KMS-11 (cell line): ENCODE measurements around the gene MYL5.

Experiments used
- H2AFZ ChIP-seq: fragments of 200-600 bp; sonication (generic); 2 replicates; pipeline ENCODE4 v1.6.1; 2016; ENCODE audit warnings: antibody characterized with exemption, mixed run types, low read depth
- H3K27ac ChIP-seq: fragments of 200-600 bp; sonication (generic); 2 replicates; pipeline ENCODE4 v1.6.1; 2016; ENCODE audit warnings: mild to moderate bottlenecking, mixed run types
- H3K27me3 ChIP-seq: fragments of 200-600 bp; sonication (generic); 2 replicates; pipeline ENCODE4 v1.6.1; 2017; ENCODE audit warnings: mild to moderate bottlenecking, low read depth, mixed run types, moderate library complexity; ENCODE audit not compliant: insufficient read depth
- H3K36me3 ChIP-seq: fragments of 200-600 bp; sonication (generic); 2 replicates; pipeline ENCODE4 v1.6.1; 2017; ENCODE audit warnings: mild to moderate bottlenecking, mixed run types; ENCODE audit not compliant: insufficient read depth
- H3K4me1 ChIP-seq: fragments of 200-600 bp; sonication (generic); 2 replicates; pipeline ENCODE4 v1.6.1; 2016; ENCODE audit warnings: mild to moderate bottlenecking, low read depth, mixed run types; ENCODE audit not compliant: poor library complexity, severe bottlenecking
- H3K4me2 ChIP-seq: fragments of 200-600 bp; sonication (generic); 2 replicates; pipeline ENCODE4 v1.7.0; 2016; ENCODE audit warnings: mild to moderate bottlenecking, mixed run types
- H3K4me3 ChIP-seq: fragments of 200-600 bp; sonication (generic); IDR thresholded peaks from 2 replicates; pipeline ENCODE4 v1.6.1; 2017; ENCODE audit warnings: low read depth, low read length, mixed read lengths; ENCODE audit not compliant: insufficient read depth
- H3K79me2 ChIP-seq: fragments of 200-600 bp; sonication (generic); 2 replicates; pipeline ENCODE4 v1.6.1; 2016; ENCODE audit warnings: low read depth, mixed run types; ENCODE audit not compliant: insufficient read depth
- H3K9ac ChIP-seq: fragments of 200-600 bp; sonication (generic); 2 replicates; pipeline ENCODE4 v1.6.1; 2016; ENCODE audit warnings: mild to moderate bottlenecking, mixed run types
- H4K20me1 ChIP-seq: fragments of 200-600 bp; sonication (generic); 2 replicates; pipeline ENCODE4 v1.6.1; 2016; ENCODE audit warnings: mild to moderate bottlenecking, mixed run types; ENCODE audit not compliant: insufficient read depth
- TF ChIP-seq, protein P1 (sequence below): fragments of 200-600 bp; sonication (generic); conservative IDR thresholded peaks from 2 replicates; pipeline ENCODE4 v1.6.1; 2017; ENCODE audit warnings: low read depth, mild to moderate bottlenecking, antibody characterized with exemption, low read length, moderate library complexity, mixed read lengths

MYL5 gene

DNA sequence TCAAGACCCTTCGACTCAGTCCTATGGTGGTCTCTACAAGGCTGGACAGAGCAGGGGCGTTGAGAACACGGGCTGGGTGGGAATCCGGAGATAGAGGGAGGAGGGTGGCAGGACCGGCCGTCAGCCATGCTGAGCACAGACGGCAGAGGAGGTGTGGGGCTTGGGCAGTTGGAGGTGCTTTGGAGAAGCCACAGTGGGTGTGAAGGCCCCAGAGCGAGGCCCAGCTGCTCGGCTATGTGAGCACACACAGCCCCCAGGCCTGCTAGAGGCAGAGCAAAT is 44.8 kb upstream of the MYL5 start:
- H3K4me2 ChIP-seq: no peak overlapping the region
- no peaks in the 10 kb centered on the region for H4K20me1 ChIP-seq
- TF ChIP-seq, protein P1, sequence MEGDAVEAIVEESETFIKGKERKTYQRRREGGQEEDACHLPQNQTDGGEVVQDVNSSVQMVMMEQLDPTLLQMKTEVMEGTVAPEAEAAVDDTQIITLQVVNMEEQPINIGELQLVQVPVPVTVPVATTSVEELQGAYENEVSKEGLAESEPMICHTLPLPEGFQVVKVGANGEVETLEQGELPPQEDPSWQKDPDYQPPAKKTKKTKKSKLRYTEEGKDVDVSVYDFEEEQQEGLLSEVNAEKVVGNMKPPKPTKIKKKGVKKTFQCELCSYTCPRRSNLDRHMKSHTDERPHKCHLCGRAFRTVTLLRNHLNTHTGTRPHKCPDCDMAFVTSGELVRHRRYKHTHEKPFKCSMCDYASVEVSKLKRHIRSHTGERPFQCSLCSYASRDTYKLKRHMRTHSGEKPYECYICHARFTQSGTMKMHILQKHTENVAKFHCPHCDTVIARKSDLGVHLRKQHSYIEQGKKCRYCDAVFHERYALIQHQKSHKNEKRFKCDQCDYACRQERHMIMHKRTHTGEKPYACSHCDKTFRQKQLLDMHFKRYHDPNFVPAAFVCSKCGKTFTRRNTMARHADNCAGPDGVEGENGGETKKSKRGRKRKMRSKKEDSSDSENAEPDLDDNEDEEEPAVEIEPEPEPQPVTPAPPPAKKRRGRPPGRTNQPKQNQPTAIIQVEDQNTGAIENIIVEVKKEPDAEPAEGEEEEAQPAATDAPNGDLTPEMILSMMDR: no peak
- H3K27ac ChIP-seq: no peak overlapping the region
- no peak overlapping the region for H2AFZ ChIP-seq
- H3K36me3 ChIP-seq: no peaks in the 10 kb centered on the region
- H3K4me3 ChIP-seq: no peak overlapping the region
- no peaks in the 10 kb centered on the region for H3K4me1 ChIP-seq
- no peaks in the 10 kb centered on the region for H3K27me3 ChIP-seq
- H3K9ac ChIP-seq: no peak overlapping the region
- no peaks in the 10 kb centered on the region for H3K79me2 ChIP-seq

DNA sequence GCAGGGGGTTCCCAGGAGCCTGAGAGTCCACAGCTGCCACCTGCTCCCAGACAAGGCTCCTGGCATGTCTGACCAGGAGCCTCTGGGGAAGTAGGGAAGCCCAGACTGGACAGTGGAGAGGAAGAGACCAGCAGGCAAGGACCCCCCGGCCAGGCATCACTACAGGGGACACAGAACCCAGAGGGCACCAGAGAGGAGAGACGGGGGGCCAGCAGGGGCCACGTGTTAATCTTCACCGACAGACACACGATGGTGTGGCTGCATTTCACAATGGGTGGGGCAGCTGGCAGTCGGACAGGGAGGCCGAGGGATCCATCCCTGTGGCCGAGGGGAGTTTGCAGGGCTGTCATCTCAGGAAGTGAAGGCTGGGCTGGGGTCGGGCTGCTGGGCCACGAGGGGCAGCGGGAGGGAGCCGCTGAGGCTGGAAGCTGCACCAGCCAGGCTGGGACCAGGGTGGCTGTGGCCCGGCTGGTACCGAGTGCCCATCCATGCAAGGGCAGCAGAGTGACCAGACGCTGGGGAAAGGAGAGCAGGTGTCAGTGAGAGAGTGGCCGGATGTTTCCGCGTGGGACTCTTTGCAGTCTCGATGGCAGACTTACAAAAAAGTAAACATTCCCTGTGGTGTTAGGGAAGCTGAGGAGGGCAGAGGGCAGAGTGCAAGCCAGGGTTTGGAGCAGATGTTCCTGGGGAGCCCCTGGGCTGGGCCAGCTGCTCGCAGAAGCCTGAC is 44.3 kb upstream of the MYL5 start:
- no peaks in the 10 kb centered on the region for H3K4me1 ChIP-seq
- no peaks in the 10 kb centered on the region for H3K36me3 ChIP-seq
- no peak overlapping the region for H3K4me2 ChIP-seq
- H3K4me3 ChIP-seq: no peak overlapping the region
- H3K9ac ChIP-seq: no peak overlapping the region
- no peak overlapping the region for H3K27ac ChIP-seq
- no peak overlapping the region for H2AFZ ChIP-seq
- H4K20me1 ChIP-seq: no peaks in the 10 kb centered on the region
- no peaks in the 10 kb centered on the region for H3K79me2 ChIP-seq
- TF ChIP-seq, protein P1: no peak
- no peaks in the 10 kb centered on the region for H3K27me3 ChIP-seq

DNA sequence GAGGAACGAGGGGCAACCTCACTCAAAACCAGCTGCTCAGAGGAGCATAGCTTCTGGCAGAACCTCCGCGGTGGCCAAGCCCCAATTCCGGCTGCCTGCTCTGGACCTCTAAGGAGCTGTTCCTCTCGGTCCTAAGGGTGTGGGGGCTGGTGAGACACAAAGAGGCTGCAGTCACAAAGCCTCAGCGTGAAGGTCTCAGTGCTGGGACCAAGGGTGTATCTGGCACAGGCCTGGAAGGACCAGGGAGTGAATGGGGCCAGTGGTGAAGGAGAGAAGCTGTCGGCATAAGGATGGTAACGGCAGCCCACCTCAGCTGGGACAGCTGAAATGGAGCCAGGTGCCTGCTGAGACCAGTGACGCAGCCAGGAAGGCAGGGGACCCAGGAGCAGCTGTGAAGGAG is 43.7 kb upstream of the MYL5 start:
- no peaks in the 10 kb centered on the region for H3K4me1 ChIP-seq
- no peak overlapping the region for H3K4me2 ChIP-seq
- H3K27me3 ChIP-seq: no peaks in the 10 kb centered on the region
- H3K27ac ChIP-seq: no peak overlapping the region
- no peak overlapping the region for H3K4me3 ChIP-seq
- TF ChIP-seq, protein P1: no peak
- H3K9ac ChIP-seq: no peak overlapping the region
- no peak overlapping the region for H2AFZ ChIP-seq
- no peaks in the 10 kb centered on the region for H3K36me3 ChIP-seq
- H3K79me2 ChIP-seq: no peaks in the 10 kb centered on the region
- no peaks in the 10 kb centered on the region for H4K20me1 ChIP-seq

DNA sequence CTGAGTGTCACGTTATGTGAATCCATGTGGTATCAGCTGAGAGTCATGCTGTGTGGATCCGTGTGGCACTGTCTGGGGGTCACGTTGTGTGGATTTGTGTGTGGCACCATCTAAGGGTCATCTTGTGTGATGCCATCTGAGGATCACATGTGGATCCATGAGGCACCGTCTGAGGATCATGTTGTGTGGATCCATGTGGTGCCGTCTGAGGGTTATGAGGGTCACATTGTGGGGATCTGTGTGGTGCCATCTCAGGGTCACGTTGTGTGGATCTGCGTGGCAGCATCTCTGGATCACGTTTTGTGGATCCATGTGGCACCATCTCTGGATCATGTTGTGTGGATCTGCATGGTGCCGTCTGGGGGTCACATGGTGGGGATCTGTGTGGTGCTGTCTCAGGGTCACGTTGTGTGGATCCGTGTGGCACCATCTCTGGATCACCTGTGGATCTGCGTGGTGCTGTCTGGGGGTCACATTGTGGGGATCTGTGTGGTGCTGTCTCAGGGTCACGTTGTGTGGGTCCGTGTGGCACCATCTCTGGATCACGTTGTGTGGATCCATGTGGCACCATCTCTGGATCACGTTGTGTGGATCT is 42.0 kb upstream of the MYL5 start:
- Histone ChIP-seq H3K27me3 (no peaks in the 10 kb centered on the region), H4K20me1 (no peaks in the 10 kb centered on the region), H2AFZ (no peak overlapping the region), H3K4me3 (no peak overlapping the region), H3K9ac (no peak overlapping the region), H3K4me2 (no peak overlapping the region), H3K36me3 (no peaks in the 10 kb centered on the region), H3K27ac (no peak overlapping the region), H3K4me1 (no peaks in the 10 kb centered on the region), H3K79me2 (no peaks in the 10 kb centered on the region)
- TF ChIP-seq, protein P1: no peak
